Fibroblast of upper back skin (primary cell): ENCODE measurements around the gene FMO2.
"Not testable (repeated sequence)": the region's sequence is repeated elsewhere in the genome, so short reads cannot be mapped to it uniquely, and the experiment has no call there.

ENCODE experiments used
- DNase-seq: peaks from one replicate; pipeline ENCODE4 v3.0.0-alpha.2; 2013

Gene FMO2

DNA sequence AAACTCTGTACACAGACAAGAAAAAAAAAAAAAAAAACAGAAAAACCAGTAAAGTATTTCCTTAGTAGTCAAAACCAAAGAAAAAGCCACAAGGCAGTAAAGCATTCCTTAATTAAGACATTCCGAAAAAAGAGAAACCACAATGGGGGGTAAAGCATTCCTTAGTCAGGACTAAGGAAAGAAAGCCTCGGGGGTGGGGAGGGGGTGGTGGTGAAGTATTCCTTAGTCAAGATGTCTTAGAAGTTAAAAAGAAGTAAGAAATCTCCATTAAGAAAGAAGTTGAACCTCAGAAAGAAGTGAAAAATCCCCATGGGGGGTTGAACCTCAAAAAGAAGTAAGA, 35.0 kb downstream of the FMO2 start:
- DNase-seq, result peak; percentile 97

DNA sequence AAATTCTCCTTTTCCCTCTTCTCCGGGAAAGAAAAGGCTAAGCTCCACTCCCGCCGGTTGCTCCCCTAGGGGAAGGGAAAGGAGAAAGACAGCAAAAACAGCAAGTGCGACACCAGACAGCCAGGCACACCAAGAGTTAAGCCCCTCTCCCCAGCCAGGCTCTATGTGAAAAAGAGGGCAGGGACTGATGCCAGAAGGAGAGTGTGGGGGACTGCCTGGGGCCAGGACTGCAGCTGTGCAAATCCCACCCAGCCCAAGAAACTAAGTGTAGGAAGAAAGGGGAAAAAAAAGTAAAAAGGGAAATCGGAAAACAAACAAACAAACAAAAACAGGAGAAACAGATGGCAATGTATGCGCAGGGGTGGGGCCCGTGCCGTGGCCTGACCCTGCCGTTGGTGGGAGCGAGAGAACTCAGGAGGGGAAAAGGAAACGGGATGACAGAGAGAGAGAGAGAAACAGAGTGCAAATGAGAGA, 35.5 kb downstream of the FMO2 start:
- peak; percentile 83 for DNase-seq

DNA sequence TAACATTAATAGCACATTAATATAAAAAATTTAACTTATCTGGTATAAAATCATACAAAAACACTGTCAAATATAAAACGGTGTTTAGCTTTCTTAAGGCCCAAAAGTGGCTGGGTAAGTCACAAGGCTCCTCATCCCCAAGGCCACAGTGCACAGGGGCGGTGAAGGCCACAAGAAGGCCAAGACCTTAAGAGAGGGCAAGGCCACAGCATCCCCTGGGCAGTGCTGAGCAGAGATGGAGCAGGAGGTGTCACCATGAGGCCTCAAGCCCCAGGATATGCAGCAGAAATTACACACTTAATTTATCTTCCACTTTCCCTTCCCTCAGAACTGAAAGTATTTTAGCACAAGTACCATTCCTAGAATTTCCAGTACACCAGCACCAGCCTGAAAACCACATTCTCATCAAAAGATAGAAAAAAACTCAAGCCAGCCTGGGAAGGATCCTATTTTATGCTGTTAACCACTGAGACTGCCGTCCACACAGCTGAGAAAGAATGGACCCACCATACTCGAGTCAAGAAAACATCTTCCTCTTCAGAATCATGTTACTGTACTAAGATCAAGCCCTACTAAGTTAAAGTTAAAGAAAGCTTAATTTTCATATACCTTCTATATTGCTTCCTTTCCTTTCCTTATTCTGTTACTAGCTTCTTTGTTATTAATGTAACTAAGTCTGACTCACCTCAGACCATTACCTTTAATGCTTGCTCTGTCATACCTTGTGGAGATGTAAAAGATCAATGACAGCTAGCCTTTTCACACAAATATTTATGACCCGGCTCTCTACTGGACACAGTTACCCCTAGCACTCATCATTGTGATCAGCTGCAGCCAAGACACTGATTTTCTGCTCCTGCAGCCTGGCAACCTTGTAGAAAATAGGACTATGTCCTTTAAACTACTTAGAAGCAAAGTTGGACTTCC, 36.8 kb downstream of the FMO2 start:
- DNase-seq, result peak; percentile 41

DNA sequence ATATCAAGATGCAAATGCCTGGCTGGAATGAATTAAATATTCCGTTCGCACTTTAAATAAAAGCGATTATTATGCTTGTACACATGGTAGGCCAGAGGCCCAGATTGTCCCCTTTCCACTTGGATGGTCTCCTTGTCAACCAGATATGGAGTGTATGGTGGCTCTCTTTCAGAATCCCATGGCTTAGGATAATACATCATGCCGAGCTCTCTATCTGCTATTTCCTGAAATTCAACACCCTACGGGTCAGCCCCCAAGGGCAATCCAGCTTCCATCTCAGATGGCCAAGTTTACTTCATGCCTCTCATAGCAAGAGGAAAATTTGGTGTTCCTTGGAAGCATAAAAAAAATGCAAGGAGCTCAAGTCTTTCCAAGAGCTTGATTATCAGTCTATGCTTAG, 37.8 kb downstream of the FMO2 start:
- peak; percentile 46 for DNase-seq

DNA sequence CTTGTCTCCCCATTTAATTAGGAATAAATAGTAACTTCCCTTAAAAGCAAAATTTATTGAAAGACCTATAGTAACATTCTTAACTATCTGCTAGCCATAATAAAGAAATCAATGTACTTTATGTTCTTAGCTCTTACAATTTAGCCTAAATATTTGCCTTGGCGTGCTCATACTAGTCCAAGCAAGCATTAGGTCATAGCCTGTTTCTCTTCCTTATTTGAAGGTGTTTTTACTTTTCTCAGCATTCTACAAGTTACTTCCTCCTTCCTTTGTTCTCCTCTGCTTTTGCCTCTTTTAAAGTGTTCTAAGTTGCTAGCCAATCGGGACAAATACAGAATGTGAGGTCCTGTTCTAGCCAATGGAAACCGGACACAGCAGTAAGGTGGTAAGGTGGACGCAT, 39.2 kb downstream of the FMO2 start:
- DNase-seq, result not testable (repeated sequence)

DNA sequence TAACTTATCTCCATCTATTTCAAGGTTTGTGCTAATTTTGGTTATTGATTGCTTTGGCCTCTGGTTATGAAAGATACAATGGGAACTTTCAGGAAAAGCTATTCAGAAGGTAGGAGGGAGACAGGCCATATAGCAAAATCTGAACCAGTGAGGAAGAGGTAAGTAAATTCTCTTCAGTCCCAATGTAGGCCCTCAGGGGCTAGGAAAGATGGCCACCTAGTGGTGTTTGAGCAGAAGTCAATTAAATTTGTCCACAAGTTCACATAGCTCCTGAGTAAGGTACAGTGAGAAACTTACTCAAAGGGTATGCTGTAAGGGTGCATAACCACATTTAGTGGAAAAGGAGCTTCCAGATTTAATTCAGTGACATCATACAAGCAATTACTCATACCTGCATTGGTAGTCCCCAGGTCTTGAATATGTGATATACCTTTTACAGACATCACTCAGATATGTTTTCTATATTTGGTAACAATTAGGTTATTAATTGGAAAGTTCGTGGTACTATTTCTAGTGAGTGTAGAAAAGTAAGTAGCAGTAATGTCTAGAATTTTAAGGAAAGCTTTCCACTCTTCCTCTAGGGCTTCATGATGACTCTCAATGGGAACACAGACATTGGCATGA, 41.8 kb downstream of the FMO2 start:
- DNase-seq, result peak; percentile 84

DNA sequence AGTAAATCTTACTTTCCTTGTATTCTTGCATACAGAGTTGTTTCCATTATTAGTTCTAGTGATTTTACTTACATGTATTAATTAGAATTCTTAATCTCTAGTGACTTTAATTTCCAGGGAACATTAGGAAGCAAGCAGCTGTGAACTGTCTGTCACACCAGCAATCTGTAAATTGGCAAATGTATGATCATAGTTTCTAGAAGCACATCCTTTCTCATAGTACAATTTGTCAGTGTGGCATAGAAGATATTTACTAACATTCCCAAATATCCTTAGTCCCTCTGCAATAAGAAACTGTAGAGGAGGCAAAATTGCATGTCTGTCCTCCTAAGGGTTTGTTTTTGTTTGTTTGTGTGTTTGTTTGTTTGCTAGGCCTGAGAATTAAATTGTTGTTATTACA, 46.2 kb downstream of the FMO2 start:
- no peak for DNase-seq

DNA sequence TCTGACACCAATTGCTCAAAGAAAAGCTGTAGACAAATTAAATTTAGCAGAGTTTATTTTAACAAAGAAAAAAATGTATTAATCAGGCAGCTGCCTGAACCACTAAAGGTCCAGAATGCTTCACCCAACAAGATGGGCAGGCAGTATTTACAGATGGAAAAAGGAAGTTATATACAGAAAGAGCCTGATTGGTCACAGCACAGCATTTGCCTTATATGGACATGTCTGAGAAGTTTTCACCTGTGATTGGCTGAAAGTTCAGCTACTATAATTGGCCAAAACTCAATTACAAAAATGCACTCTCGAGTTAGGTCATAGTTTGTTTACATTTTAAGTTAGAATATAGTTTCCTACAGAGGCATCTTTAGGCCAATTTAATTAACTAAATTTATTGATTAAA, 48.1 kb downstream of the FMO2 start:
- no peak for DNase-seq

DNA sequence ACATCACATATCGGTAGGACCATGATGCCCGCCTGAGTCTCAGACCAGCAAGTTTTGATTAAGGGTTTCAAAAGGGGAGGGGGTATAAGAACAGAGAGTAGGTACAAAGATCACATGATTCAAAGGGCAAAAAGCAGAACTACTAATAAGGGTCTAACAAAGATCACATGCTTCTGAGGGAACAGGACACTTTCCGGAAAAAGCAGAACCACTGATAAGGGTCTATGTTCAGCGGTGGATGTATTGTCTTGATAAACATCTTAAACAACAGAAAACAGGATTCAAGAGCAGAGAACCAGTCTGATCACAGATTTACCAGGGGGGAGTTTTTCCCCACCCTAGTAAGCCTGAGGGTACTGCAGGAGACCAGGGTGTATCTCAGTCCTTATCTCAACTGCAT, 51.1 kb downstream of the FMO2 start:
- DNase-seq, result not testable (repeated sequence)

DNA sequence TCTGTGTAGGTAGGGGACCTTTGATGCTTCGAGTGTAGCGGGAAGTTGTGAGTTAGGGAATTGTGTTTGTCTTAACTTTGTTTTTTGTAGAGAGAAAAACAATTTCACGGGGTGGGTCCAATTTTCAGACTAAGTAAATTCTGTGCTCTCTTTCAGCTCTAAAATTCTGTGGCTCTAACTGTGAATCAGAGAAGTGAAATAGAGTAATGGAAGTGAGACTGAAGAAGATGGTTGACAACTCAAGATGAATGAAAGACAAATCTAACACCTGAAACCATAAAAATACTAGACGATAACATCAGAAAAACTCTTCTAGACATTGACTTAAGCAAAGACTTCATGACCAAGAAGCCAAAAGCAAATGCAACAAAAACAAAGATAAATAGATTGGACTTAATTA, 58.8 kb downstream of the FMO2 start:
- no peak for DNase-seq

DNA sequence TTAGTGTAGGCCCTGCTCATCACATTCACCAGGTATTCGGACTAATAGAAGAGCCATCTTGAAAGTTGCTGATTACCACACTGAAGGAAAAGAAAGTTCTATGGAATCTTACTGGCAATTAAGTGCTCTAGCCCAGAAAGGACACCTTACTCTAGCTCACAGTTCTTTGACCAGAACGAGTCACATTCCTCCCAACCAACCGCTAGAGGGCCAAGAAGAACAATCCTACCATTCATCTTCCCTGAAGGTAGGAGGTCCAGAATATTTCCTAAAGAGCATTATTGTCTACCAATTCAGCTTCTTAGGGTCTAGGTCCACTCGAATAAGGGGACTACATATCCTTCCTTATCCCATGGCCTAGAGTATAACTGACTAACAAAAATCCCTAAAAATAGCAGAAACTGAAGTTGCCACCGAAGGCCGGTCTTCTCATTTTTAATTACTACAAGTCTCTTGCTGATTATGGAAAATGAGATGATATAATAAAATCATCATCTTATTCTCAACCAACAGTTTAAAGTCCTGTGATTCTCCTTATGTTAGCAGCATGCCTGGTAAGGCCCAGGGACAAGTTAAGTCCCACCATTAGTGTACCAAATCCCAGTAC, 60.5 kb downstream of the FMO2 start:
- peak; percentile 50 for DNase-seq

DNA sequence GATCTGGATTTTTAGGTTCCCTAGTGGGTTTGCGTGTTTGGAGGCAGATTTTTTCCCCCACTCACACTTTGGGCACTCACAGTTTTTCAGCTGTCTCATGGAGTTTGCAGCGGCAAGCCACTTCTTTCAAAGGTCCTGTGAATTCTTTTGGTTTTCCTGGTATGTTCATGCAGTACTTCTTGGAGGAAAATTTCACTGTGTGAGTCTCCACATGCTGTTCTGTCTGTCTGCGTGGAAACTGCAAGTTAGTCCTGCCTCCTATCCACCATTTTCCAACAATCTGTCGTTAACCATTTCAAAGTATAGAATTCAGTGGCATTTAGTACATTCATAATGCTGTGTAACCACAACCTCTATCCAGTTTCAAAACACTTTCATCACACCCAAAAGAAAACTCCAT, 62.4 kb downstream of the FMO2 start:
- DNase-seq, result peak; percentile 44

DNA sequence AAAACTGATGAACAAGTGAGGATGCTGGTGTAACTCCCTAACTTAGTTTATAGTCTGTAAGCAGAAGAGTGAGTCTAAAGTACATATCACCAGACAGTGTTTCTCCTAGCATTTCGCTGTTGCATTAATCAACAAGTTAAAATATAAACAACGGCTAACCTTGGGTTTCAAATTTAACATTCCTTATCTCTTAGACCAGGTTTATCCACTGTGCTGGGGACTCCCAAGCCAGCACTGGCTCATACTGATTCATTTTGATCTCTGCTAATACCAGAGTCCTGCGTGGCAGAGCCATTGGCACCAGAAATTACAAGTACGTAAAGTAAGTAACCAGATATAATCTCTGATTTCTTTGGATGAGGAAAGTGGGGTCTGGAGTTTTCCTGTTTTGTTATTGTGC, 63.2 kb downstream of the FMO2 start, which contains the start of gene FMO1:
Gene FMO1, plus strand, starts transcription at position 193 of the 400 bp plus-strand sequence. CDS start 9,594 bp downstream, outside the sequence.
- DNase-seq, result no peak

DNA sequence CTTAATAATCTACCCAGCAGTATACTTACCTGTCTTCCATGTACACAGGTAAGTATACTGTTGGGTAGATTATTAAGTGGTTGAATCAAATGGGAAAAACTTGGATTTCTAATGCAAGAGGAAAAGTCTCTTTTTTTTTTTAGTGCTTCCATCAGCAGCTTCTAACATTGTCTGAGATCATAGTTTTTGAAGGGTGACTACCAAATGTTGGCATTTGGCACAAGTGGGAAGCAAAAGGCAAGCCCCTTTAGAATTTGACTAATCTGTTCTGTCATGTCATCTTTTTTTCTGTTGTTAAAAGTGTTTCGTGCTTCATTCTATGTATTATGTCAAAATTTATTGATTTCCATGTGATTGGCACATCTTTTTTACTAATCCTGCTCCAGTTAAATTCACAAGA, 63.7 kb downstream of the FMO2 start:
- DNase-seq, result no peak

DNA sequence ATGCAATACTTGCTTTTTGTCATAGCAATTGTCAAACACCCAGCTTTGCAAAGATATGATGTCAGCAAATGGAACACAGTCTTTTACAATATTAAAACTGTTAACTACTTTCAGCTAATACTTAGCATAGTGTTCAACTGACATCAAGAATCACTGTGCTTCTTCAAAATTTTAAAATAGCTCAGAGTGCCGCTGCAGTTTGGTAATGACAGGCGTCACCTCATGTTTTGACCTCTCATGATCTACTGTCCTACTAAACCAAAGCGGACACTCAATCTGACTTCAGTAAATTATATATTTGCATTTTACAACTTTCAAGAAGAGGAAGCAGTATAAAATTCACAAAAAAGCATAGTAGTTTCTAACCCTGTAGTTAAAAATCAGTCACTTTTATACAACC, 65.2 kb downstream of the FMO2 start:
- DNase-seq, result no peak

DNA sequence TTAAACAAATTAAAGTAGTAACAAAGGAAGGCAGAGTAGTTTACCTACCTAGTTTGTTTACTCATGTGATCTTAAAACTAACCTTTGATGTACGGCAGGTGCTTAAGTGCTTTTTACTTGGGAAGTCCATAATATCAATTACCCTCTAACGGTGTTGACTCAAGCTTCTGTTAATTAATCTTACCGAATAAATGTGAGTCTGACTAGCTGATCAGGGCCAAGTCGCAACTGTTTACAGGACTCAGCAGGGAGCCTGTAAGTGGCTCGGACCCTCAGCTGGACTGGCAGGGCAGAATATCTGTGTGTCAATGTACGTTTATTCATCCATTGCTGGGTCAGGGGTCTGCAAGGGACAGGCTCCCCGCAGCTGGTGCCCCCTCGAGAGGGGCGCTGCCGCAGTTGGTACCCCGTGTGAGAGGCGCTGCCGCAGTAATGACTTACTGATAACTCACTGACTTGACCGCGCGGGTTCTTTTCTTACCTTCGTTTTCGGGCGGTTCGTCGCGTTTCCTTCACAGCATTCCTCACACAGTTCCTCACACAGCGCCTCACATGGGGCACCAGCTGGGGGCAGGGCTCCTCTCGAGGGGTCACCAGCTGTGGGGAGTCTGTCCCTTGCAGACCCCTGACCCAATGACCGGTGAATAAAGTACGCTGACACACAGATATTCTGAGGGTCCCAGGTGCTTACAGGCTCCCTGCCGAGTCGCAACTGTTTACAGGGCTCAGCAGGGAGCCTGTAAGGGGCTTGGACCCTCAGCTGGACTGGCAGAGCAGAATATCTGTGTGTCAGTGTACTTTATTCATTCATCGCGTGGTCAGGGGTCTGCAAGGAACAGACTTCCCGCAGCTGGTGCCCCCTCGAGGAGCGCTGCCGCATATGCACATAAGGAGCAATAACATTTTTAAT, 66.2 kb downstream of the FMO2 start:
- DNase-seq, result peak; percentile 41

DNA sequence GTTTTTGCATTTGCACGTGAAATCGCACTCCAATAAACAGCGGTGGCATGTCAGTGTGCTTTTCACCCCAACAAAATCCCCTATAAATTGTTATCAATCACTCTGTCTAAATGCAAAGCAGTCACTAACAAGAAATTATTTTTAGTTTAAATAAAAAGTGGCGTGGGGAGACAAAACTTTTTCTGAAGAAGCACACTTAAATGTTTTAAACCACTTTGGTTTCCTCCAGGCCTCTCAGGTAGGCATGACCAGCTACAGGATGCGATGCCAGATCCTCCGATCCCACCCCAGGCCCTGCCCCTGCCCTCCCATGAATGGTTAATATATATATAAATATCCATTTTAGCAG, 66.8 kb downstream of the FMO2 start:
- no peak for DNase-seq

DNA sequence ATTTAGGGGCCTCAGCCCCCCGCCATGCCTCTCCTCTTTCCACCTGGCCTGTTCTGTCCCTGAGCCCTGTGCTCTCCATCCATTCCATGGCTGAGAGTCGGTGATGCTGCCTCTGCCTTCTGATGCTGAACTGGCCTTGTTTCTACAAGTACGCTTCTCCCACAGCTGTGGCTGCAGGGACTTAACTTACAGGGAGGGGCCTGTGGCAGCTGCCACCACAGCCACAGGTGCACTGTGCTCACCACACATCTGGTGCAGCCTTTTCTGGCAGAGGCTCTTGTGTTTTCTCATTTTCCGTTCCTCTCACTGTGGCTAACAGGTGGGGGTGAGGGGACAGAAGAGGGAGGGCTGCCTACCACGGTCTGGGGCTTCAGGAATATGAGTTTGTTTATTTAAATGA, 67.4 kb downstream of the FMO2 start:
- no peak for DNase-seq

DNA sequence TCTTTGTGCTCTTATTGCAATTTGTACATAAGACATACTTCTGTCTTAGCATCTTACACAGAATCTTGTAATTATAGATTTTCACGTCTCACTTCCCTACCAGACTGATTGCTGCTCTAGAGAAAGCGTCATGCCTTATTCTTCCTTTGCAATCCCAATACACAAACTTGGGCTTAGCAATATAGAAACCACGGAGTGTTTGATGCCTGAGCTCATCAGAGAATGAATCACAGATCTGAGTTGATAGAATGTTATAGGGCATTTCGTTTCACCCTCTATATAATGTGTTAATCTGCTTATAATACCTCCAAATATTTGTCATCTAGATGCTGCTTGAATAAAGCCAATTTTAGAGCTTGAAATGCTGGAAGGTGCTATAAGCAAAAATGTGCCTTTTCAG, 69.8 kb downstream of the FMO2 start:
- DNase-seq, result peak; percentile 72

DNA sequence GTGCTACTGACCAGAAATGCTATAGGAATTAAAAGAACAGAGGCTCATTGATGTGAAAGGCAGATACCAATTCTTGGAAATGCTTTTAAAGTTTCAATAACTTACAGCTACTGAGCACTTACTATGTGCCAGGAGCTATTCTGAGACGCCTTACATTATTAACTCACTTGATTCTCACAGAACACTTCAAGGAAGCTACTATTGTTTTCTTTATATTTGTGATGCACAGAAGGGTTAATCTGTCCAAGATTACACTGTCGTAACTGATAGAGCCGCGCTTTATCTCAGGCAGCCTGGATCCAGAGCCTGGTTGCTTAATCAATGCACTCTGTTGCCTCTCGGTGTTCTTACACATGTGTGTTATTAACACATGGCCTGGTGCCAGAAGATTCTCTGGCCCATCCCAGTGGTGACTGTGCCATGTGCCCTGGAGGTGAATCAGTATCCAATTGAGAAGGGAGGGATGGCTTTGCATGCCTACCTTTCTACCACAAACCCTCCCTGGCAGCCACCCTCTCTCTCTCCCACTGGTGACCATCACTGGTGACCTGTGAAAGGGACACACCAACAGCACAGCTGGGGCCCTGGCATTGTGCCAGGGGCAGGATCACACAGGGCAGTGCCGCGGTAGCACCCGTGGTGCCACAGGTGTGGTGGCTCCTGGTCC, 72.0 kb downstream of the FMO2 start:
- peak; percentile 72 for DNase-seq

DNA sequence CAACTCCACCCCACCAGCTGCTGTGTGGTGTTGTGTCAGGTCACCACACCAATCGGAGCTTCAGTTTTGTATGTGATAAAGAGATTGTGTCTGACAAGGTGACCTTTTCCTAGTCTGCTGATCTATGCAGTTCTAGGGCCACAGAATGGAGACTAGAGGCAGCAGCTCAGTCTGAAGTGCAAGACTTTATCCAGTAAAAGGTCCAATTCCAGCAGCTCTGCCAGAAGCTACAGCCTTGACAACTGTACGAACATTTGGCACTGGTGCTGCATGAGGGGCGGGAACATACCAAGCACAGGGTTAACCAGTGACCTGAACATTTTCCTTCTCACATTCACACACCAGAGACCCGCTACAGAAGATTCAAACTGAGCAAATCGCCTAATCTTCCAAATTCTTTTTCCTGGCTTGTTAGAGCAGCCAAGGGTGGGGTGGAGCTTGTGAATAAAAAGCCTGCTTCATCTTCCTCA, 72.5 kb downstream of the FMO2 start:
- DNase-seq, result no peak

DNA sequence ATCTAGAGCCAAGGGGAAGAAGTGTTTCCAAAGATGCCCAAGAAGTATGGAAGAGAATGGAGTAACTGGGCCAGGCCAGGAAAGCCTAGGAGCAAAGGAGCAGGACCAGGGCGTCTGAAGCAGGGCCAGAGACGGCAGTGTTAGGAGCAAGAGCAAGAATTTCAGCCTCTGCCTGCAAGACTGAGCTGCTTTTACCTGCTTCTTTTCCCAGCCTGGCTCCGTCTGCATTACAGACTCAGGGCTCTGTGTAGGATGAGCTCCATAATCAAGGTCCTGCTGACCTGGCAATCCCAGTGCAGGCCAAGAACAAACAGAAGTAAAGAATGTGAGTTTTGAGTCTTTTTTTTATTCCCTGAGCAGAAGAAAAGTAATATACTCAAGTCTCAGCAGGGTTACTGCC, 73.3 kb downstream of the FMO2 start:
- DNase-seq, result no peak
